Measurements from ENCODE around the gene NUP50. TPM values are rescaled to one million over a fixed set of nuclear protein-coding genes. Genes with fewer than 3 reads are reported as not detected.

Gene NUP50
- 10 to 100 TPM; 23.2 to 28.5 (median 26.8) TPM for total RNA-seq
- polyA plus RNA-seq: 10 to 100 TPM; 10.8 to 27.8 (median 22.2) TPM

GRCh38 chr22:45163451-45164269 lies at the start of gene NUP50:
TSS of gene NUP50 (plus strand) at chr22:45163925. CDS start at chr22:45168178, 4,253 bp downstream.
- Histone ChIP-seq H3K36me3 (peaks cover 0 to 7% (median 0%) of the 10 kb centered on the region in 4 donors), H3K27me3 (no peaks in the 10 kb centered on the region), H3K4me3 (peak within 1 kb of the TSS; percentile 66 to 96 (median 88)), H3K4me1 (peaks cover 0 to 39% (median 24%) of the 10 kb centered on the region in 4 donors), H3K27ac (peak within 1 kb of the TSS; percentile 90 to 94 (median 94)), H3K9me3 (no peaks in the 10 kb centered on the region)
- WGBS, 2 donors: 0% methylated on average over 100 of the region's 100 CpGs
- peak; percentile 97 for DNase-seq
- TF ChIP-seq POLR2AphosphoS5 (IDR thresholded peaks at IDR 0.05) (peak; percentile 85 to 91 (median 88)), EP300 (IDR thresholded peaks at IDR 0.05) (peak in 1 of 4 donors; percentile 54), CTCF (IDR thresholded peaks at IDR 0.05) (no peak), POLR2A (IDR thresholded peaks at IDR 0.05) (peak; percentile 61 to 66)
- intact Hi-C loops (cut with DNase I): loop anchor here (2.0 to 5.0 kb wide), 3 partner anchors 49 to 99 kb away; partner anchors contain the start of gene KIAA0930

GRCh38 chr22:45120440-45120839 lies 43.3 kb upstream of the NUP50 start:
- Histone ChIP-seq H3K36me3 (no peaks in the 10 kb centered on the region), H3K27ac (no peak overlapping the region), H3K9me3 (no peaks in the 10 kb centered on the region), H3K4me1 (peaks cover 0 to 11% (median 8%) of the 10 kb centered on the region in 4 donors), H3K27me3 (no peaks in the 10 kb centered on the region), H3K4me3 (no peak overlapping the region)
- TF ChIP-seq POLR2AphosphoS5 (IDR thresholded peaks at IDR 0.05) (no peak), EP300 (IDR thresholded peaks at IDR 0.05) (no peak), POLR2A (IDR thresholded peaks at IDR 0.05) (no peak), CTCF (IDR thresholded peaks at IDR 0.05) (no peak)
- 86 to 92% methylated on average over 9 of the region's 9 CpGs for WGBS, 2 donors
- no peak for DNase-seq
- intact Hi-C loops (cut with DNase I): no loop called here

GRCh38 chr22:45120931-45121330 lies 42.8 kb upstream of the NUP50 start:
- intact Hi-C loops (cut with DNase I): no loop called here
- H3K27ac ChIP-seq: no peak overlapping the region
- no peaks in the 10 kb centered on the region for H3K27me3 ChIP-seq
- H3K4me1 ChIP-seq: peaks cover 0 to 15% (median 9%) of the 10 kb centered on the region in 4 donors
- WGBS, 2 donors: 79 to 81% methylated on average over 8 of the region's 8 CpGs
- DNase-seq: no peak
- TF ChIP-seq POLR2A (IDR thresholded peaks at IDR 0.05) (no peak), EP300 (IDR thresholded peaks at IDR 0.05) (no peak), POLR2AphosphoS5 (IDR thresholded peaks at IDR 0.05) (no peak), CTCF (IDR thresholded peaks at IDR 0.05) (no peak)
- no peaks in the 10 kb centered on the region for H3K9me3 ChIP-seq
- no peaks in the 10 kb centered on the region for H3K36me3 ChIP-seq
- H3K4me3 ChIP-seq: no peak overlapping the region

GRCh38 chr22:45124176-45124847 lies 39.4 kb upstream of the NUP50 start:
- intact Hi-C loops (cut with DNase I): no loop called here
- no peaks in the 10 kb centered on the region for H3K36me3 ChIP-seq
- no peak for DNase-seq
- TF ChIP-seq EP300 (IDR thresholded peaks at IDR 0.05) (no peak), POLR2AphosphoS5 (IDR thresholded peaks at IDR 0.05) (no peak), CTCF (IDR thresholded peaks at IDR 0.05) (no peak), POLR2A (IDR thresholded peaks at IDR 0.05) (no peak)
- WGBS, 2 donors: 73 to 80% methylated on average over 10 of the region's 10 CpGs
- peaks cover 0 to 15% (median 9%) of the 10 kb centered on the region in 4 donors for H3K4me1 ChIP-seq
- H3K27me3 ChIP-seq: no peaks in the 10 kb centered on the region
- peak overlapping the region in 1 of 4 donors; percentile 58 for H3K27ac ChIP-seq
- no peak overlapping the region for H3K4me3 ChIP-seq
- H3K9me3 ChIP-seq: no peaks in the 10 kb centered on the region

All from sigmoid colon (tissue), 7 donors.